Panc1 (cell line): ENCODE results near the gene SURF2. TPM values are rescaled to one million over a fixed set of nuclear protein-coding genes. Genes with fewer than 3 reads are reported as not detected.

Source experiments
- ATAC-seq: fragments of 200-7000 bp; cut with Tn5 transposase; 2 replicates; pipeline ENCODE4 v1.9.1; 2020; ENCODE audit warnings: mild to moderate bottlenecking, moderate library complexity
- BruUV-seq: library from RNA; stranded (reverse); fragments of 400-500 nt; replicated peaks from 2 replicates; lab custom pipeline; 2021; lab: Mats Ljungman, UMichigan
- CTCF ChIA-PET: fragments of 300-600 bp; sonication (Branson Sonifier 250); formaldehyde crosslinking; loops from one replicate; lab custom pipeline; 2022; ENCODE audit warnings: antibody characterized with exemption; lab: Charles Lee
- POLR2A ChIA-PET: fragments of 300-600 bp; sonication (Branson Sonifier 250); formaldehyde crosslinking; loops from one replicate; lab custom pipeline; 2022; ENCODE audit warnings: antibody characterized with exemption; lab: Charles Lee
- DNase-seq: peaks from one replicate; pipeline ENCODE4 v3.0.0-alpha.2; 2010; ENCODE audit warnings: low read depth, low spot score
- H3K27ac ChIP-seq: 2 replicates; pipeline ENCODE4 v1.5.1; 2011; ENCODE audit warnings: mild to moderate bottlenecking, low read length, inconsistent platforms
- H3K27me3 ChIP-seq: fragments of 200-500 bp; sonication (Bioruptor generic); 2 replicates; pipeline ENCODE4 v1.6.0; 2014; ENCODE audit warnings: low read length, inconsistent platforms; ENCODE audit not compliant: control insufficient read depth, insufficient read depth
- H3K36me3 ChIP-seq: fragments of 200-500 bp; sonication (Bioruptor generic); 2 replicates; pipeline ENCODE4 v1.5.1; 2014; ENCODE audit warnings: inconsistent platforms, mild to moderate bottlenecking, low read length, moderate library complexity; ENCODE audit not compliant: control insufficient read depth, insufficient read depth
- H3K4me1 ChIP-seq: 2 replicates; pipeline ENCODE4 v1.5.1; 2011; ENCODE audit warnings: inconsistent platforms, mild to moderate bottlenecking, low read length, moderate library complexity; ENCODE audit not compliant: control insufficient read depth, insufficient read depth
- H3K4me3 ChIP-seq, 2 experiments: 2 replicates each; pipeline ENCODE4 v1.5.1; 2011 to 2012; ENCODE audit warnings: low read depth in 2 of 2, low read length in 2 of 2, mild to moderate bottlenecking in 2 of 2, inconsistent platforms in 1 of 2, moderate library complexity in 1 of 2
- H3K9me3 ChIP-seq: fragments of 200-500 bp; sonication (Bioruptor generic); 2 replicates; pipeline ENCODE4 v1.5.1; 2014; ENCODE audit warnings: low read depth, mild to moderate bottlenecking, inconsistent platforms, low read length, moderate library complexity; ENCODE audit not compliant: control insufficient read depth, insufficient read depth
- CTCF ChIP-seq: fragments of 450-650 bp; IDR thresholded peaks from 2 replicates; pipeline ENCODE4 v1.5.1; 2017; ENCODE audit warnings: mild to moderate bottlenecking
- POLR2AphosphoS5 ChIP-seq: IDR thresholded peaks from 2 replicates; pipeline ENCODE4 v1.6.1; 2012; ENCODE audit warnings: mild to moderate bottlenecking, low read depth, low read length, moderate library complexity
- REST ChIP-seq, 2 experiments: IDR thresholded peaks; 2 replicates each; pipeline ENCODE4 v1.6.1; 2011 to 2012; ENCODE audit warnings: low read depth in 2 of 2, control low read depth in 1 of 2, low read length in 1 of 2, mild to moderate bottlenecking in 1 of 2, moderate library complexity in 1 of 2; ENCODE audit not compliant: insufficient read depth in 1 of 2
- SIN3A ChIP-seq: IDR thresholded peaks from 2 replicates; pipeline ENCODE4 v1.6.1; 2012; ENCODE audit warnings: low read depth, mild to moderate bottlenecking, low read length, moderate library complexity, borderline replicate concordance; ENCODE audit not compliant: insufficient read depth
- TCF7L2 ChIP-seq: IDR thresholded peaks from 2 replicates; pipeline ENCODE4 v1.6.1; 2011; ENCODE audit warnings: mild to moderate bottlenecking, low read depth, low read length, inconsistent platforms
- in situ Hi-C: cut with HindIII; loops from 2 replicates; pipeline ENCODE4 v1.10.0; 2016; ENCODE audit warnings: low sequenced_read_pairs, low pct_unique_long_range_greater_than_20kb
- intact Hi-C: fragments of 100-400 bp; cut with micrococcal nuclease; formaldehyde crosslinking; loops from one replicate; pipeline ENCODE4 v1.10.0; 2022; ENCODE audit not compliant: unreplicated experiment
- total RNA-seq: library from RNA; stranded (reverse); gene quantifications from one replicate; pipeline ENCODE4 v1.2.1, GENCODE V29; 2021; ENCODE audit not compliant: unreplicated experiment

SURF2 gene
- total RNA-seq, 1 experiment from 2014 or later = 19.2 TPM

GRCh38 chr9:133331641-133332380, 24.5 kb upstream of the SURF2 start:
- TF ChIP-seq REST (IDR thresholded peaks at IDR 0.05; ENCODE audit: insufficient read depth in 1 of 2, low read depth in 2 of 2, low read length in 1 of 2) (no peak), TCF7L2 (no peak), SIN3A (no peak), POLR2AphosphoS5 (no peak), CTCF (no peak)
- BruUV-seq = no TSS peak
- ChIA-PET POLR2A (interaction anchor here (0.7 kb wide), 1 partner anchor 67 kb away, joined by 3 read pairs; no protein-coding TSS in a partner anchor), CTCF (no interaction called here)
- intact Hi-C loops (no loop called here), in situ Hi-C loops (no loop called here)
- Histone ChIP-seq H3K27ac (no peak overlapping the region), H3K4me3 (no peak overlapping the region), H3K4me1 (peaks cover 6% of the 10 kb centered on the region), H3K27me3 (no peaks in the 10 kb centered on the region), H3K9me3 (no peaks in the 10 kb centered on the region), H3K36me3 (peaks cover 8% of the 10 kb centered on the region)
- ATAC-seq = no peak
- DNase-seq = no peak

- CTCF ChIA-PET = no interaction called here
- DNase-seq = no peak
- in situ Hi-C loops (no loop called here), intact Hi-C loops (no loop called here)
- Histone ChIP-seq H3K4me1 (peaks cover 6% of the 10 kb centered on the region), H3K36me3 (peaks cover 8% of the 10 kb centered on the region), H3K9me3 (no peaks in the 10 kb centered on the region), H3K4me3 (no peak overlapping the region), H3K27me3 (no peaks in the 10 kb centered on the region), H3K27ac (no peak overlapping the region)
- ATAC-seq = no peak
- TF ChIP-seq TCF7L2 = no peak
- POLR2A ChIA-PET = no interaction called here
- no TSS peak for BruUV-seq
These were observed 24.0 kb upstream of the SURF2 start for GRCh38 chr9:133332381-133332730.

GRCh38 chr9:133333011-133333410, 23.3 kb upstream of the SURF2 start:
- CTCF ChIA-PET = no interaction called here

More at GRCh38 chr9:133333011-133333410, 23.3 kb upstream of the SURF2 start:
- Histone ChIP-seq H3K27me3 (no peaks in the 10 kb centered on the region), H3K27ac (no peak overlapping the region), H3K9me3 (no peaks in the 10 kb centered on the region), H3K4me1 (peaks cover 6% of the 10 kb centered on the region), H3K4me3 (no peak overlapping the region), H3K36me3 (peaks cover 8% of the 10 kb centered on the region)
- no peak for DNase-seq
- POLR2A ChIA-PET = no interaction called here
- in situ Hi-C loops = no loop called here
- BruUV-seq = no TSS peak
- TF ChIP-seq TCF7L2 = no peak
- TF ChIP-seq REST (IDR thresholded peaks at IDR 0.05; ENCODE audit: insufficient read depth in 1 of 2, low read depth in 2 of 2, low read length in 1 of 2) = no peak
- no peak for TF ChIP-seq CTCF
- no peak for TF ChIP-seq POLR2AphosphoS5
- no peak for TF ChIP-seq SIN3A
- intact Hi-C loops = no loop called here
- ATAC-seq = no peak
